ENCODE data around the gene FES.

The FES gene

GRCh38 chr15:90851940-90852339 is 32.4 kb upstream of the FES start:
- H3K4me1 ChIP-seq (ENCODE audit: insufficient read depth, low read length, severe bottlenecking) = peaks cover 16% of the 10 kb centered on the region
- no peak overlapping the region for H3K4me3 ChIP-seq (ENCODE audit: low read depth, low read length, poor library complexity, severe bottlenecking)
- no peak overlapping the region for H3K27ac ChIP-seq (ENCODE audit: low read depth, low read length, poor library complexity, severe bottlenecking)
- H3K9me3 ChIP-seq (ENCODE audit: low read length) = no peaks in the 10 kb centered on the region
- no peak overlapping the region for H3K9ac ChIP-seq (ENCODE audit: low read length)
- H3K36me3 ChIP-seq (ENCODE audit: insufficient read depth, low read length) = no peaks in the 10 kb centered on the region
- H3K27me3 ChIP-seq (ENCODE audit: insufficient read depth, low read length) = no peaks in the 10 kb centered on the region; the same call in 1 of the 2 replicates
- H3K9me2 ChIP-seq (ENCODE audit: low read depth, low read length) = no peaks in the 10 kb centered on the region
- H3K79me2 ChIP-seq (ENCODE audit: insufficient read depth, low read length) = no peaks in the 10 kb centered on the region
- H2AFZ ChIP-seq (ENCODE audit: low read length) = no peak overlapping the region
- H3F3A ChIP-seq (ENCODE audit: insufficient read depth, low read length) = no peaks in the 10 kb centered on the region
- H3K4me2 ChIP-seq (ENCODE audit: low read length) = no peak overlapping the region
- no peaks in the 10 kb centered on the region for H4K20me1 ChIP-seq (ENCODE audit: insufficient read depth, low read length)
- TF ChIP-seq CTCF (IDR thresholded peaks at IDR 0.05; ENCODE audit: low read length) (no peak), EZH2 (IDR thresholded peaks at IDR 0.05; ENCODE audit: borderline replicate concordance, low read length) (no peak)

- no peak overlapping the region for H3K9ac ChIP-seq (ENCODE audit: low read length)
- no peak overlapping the region for H3K4me2 ChIP-seq (ENCODE audit: low read length)
- H3K4me1 ChIP-seq (ENCODE audit: insufficient read depth, low read length, severe bottlenecking) = peaks cover 21% of the 10 kb centered on the region
- no peaks in the 10 kb centered on the region for H3K9me2 ChIP-seq (ENCODE audit: low read depth, low read length)
- H3K27me3 ChIP-seq (ENCODE audit: insufficient read depth, low read length) = no peaks in the 10 kb centered on the region; the same call in 1 of the 2 replicates
- H2AFZ ChIP-seq (ENCODE audit: low read length) = no peak overlapping the region
- TF ChIP-seq EZH2 (IDR thresholded peaks at IDR 0.05; ENCODE audit: borderline replicate concordance, low read length) (no peak), CTCF (IDR thresholded peaks at IDR 0.05; ENCODE audit: low read length) (no peak)
- no peak overlapping the region for H3K4me3 ChIP-seq (ENCODE audit: low read depth, low read length, poor library complexity, severe bottlenecking)
- H3K79me2 ChIP-seq (ENCODE audit: insufficient read depth, low read length) = no peaks in the 10 kb centered on the region
- no peaks in the 10 kb centered on the region for H3K9me3 ChIP-seq (ENCODE audit: low read length)
- H3K36me3 ChIP-seq (ENCODE audit: insufficient read depth, low read length) = no peaks in the 10 kb centered on the region
- H3F3A ChIP-seq (ENCODE audit: insufficient read depth, low read length) = no peaks in the 10 kb centered on the region
- H4K20me1 ChIP-seq (ENCODE audit: insufficient read depth, low read length) = no peaks in the 10 kb centered on the region
- no peak overlapping the region for H3K27ac ChIP-seq (ENCODE audit: low read depth, low read length, poor library complexity, severe bottlenecking)
Observed at GRCh38 chr15:90855139-90855538, 29.2 kb upstream of the FES start.

- no peaks in the 10 kb centered on the region for H3K36me3 ChIP-seq (ENCODE audit: insufficient read depth, low read length)
- TF ChIP-seq CTCF (IDR thresholded peaks at IDR 0.05; ENCODE audit: low read length) = no peak
- TF ChIP-seq EZH2 (IDR thresholded peaks at IDR 0.05; ENCODE audit: borderline replicate concordance, low read length) = no peak
- no peak overlapping the region for H3K4me2 ChIP-seq (ENCODE audit: low read length)
- no peaks in the 10 kb centered on the region for H4K20me1 ChIP-seq (ENCODE audit: insufficient read depth, low read length)
- H3K4me3 ChIP-seq (ENCODE audit: low read depth, low read length, poor library complexity, severe bottlenecking) = no peak overlapping the region
- H3K9me3 ChIP-seq (ENCODE audit: low read length) = no peaks in the 10 kb centered on the region
- no peaks in the 10 kb centered on the region for H3F3A ChIP-seq (ENCODE audit: insufficient read depth, low read length)
- peaks cover 19% of the 10 kb centered on the region for H3K4me1 ChIP-seq (ENCODE audit: insufficient read depth, low read length, severe bottlenecking)
- no peak overlapping the region for H3K27ac ChIP-seq (ENCODE audit: low read depth, low read length, poor library complexity, severe bottlenecking)
- H3K27me3 ChIP-seq (ENCODE audit: insufficient read depth, low read length) = no peaks in the 10 kb centered on the region
- no peak overlapping the region for H3K9ac ChIP-seq (ENCODE audit: low read length)
- H2AFZ ChIP-seq (ENCODE audit: low read length) = no peak overlapping the region
- no peaks in the 10 kb centered on the region for H3K79me2 ChIP-seq (ENCODE audit: insufficient read depth, low read length)
- H3K9me2 ChIP-seq (ENCODE audit: low read depth, low read length) = no peaks in the 10 kb centered on the region
Observed at GRCh38 chr15:90857337-90857736, 27.0 kb upstream of the FES start.

All from OCI-LY1 (cell line).